Peyer's patch (tissue), 4 donors: ENCODE measurements around the gene HSBP1.

Source experiments
- CTCF ChIP-seq, 6 experiments: fragments of 450-650 bp in 4 of 6; fragments of 200-600 bp in 2 of 6; sonication (generic) in 1 of 6; IDR thresholded peaks; one replicate each; pipeline ENCODE4 v1.5.1; 2017 to 2019; ENCODE audit warnings: antibody characterized with exemption in 6 of 6, mild to moderate bottlenecking in 3 of 6, moderate library complexity in 1 of 6
- POLR2A ChIP-seq, 2 donors: fragments of 450-650 bp; IDR thresholded peaks; one replicate each; pipeline ENCODE4 v1.5.1; 2017; ENCODE audit warnings: antibody characterized with exemption in 2 of 2, mild to moderate bottlenecking in 2 of 2, moderate library complexity in 2 of 2

- TF ChIP-seq POLR2A (IDR thresholded peaks at IDR 0.05) (no peak), CTCF (IDR thresholded peaks at IDR 0.05) (no peak)
Measured at GRCh38 chr16:83789642-83790401, 18.0 kb upstream of the HSBP1 start.
